C4-2B (cell line): ENCODE results near the gene MYO1E.

Experiments used
- H3K27ac ChIP-seq: fragments of 450-650 bp; 2 replicates; pipeline ENCODE4 v1.5.1; 2017
- ZFX ChIP-seq: fragments of 450-650 bp; IDR thresholded peaks from 2 replicates; pipeline ENCODE4 v1.6.1; 2017
- TF ChIP-seq, protein P1 (sequence below): fragments of 450-650 bp; conservative IDR thresholded peaks from 2 replicates; pipeline ENCODE4 v1.5.1; 2017; ENCODE audit warnings: mild to moderate bottlenecking

MYO1E gene

GRCh38 chr15:59349680-59350420 is 22.8 kb downstream of the MYO1E start:
- TF ChIP-seq ZFX: no peak
- TF ChIP-seq, protein P1, sequence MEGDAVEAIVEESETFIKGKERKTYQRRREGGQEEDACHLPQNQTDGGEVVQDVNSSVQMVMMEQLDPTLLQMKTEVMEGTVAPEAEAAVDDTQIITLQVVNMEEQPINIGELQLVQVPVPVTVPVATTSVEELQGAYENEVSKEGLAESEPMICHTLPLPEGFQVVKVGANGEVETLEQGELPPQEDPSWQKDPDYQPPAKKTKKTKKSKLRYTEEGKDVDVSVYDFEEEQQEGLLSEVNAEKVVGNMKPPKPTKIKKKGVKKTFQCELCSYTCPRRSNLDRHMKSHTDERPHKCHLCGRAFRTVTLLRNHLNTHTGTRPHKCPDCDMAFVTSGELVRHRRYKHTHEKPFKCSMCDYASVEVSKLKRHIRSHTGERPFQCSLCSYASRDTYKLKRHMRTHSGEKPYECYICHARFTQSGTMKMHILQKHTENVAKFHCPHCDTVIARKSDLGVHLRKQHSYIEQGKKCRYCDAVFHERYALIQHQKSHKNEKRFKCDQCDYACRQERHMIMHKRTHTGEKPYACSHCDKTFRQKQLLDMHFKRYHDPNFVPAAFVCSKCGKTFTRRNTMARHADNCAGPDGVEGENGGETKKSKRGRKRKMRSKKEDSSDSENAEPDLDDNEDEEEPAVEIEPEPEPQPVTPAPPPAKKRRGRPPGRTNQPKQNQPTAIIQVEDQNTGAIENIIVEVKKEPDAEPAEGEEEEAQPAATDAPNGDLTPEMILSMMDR: no peak
- H3K27ac ChIP-seq: no peak overlapping the region

GRCh38 chr15:59347915-59348314 is 24.8 kb downstream of the MYO1E start:
- H3K27ac ChIP-seq: no peak overlapping the region
- no peak for TF ChIP-seq ZFX
- TF ChIP-seq, protein P1: no peak

DNA sequence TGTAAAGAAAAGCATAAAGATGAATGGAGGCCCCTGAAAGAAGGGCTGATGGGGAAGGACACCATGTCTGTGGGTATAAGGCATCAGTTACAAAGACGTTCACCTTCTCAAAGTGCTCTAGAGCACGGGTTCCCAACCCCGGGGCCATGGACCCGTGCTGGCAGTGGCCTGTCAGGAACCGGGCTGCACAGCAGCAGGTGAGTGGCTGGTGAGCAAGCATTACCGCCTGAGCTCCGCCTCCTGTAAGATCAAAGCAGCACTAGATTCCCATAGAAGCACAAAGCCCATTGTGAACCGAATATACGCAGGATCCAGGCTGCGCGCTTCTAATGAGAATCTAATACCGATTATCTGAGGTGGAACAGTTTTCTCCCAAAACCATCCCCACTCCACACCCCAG is 25.7 kb downstream of the MYO1E start:
- TF ChIP-seq, protein P1: no peak
- no peak overlapping the region for H3K27ac ChIP-seq

- TF ChIP-seq ZFX: no peak
- TF ChIP-seq, protein P1: no peak
- no peak overlapping the region for H3K27ac ChIP-seq
Measured at GRCh38 chr15:59345326-59345725, 27.3 kb downstream of the MYO1E start.

- H3K27ac ChIP-seq: no peak overlapping the region
- TF ChIP-seq, protein P1: no peak
- no peak for TF ChIP-seq ZFX
Measured at GRCh38 chr15:59344311-59344710, 28.4 kb downstream of the MYO1E start.

DNA sequence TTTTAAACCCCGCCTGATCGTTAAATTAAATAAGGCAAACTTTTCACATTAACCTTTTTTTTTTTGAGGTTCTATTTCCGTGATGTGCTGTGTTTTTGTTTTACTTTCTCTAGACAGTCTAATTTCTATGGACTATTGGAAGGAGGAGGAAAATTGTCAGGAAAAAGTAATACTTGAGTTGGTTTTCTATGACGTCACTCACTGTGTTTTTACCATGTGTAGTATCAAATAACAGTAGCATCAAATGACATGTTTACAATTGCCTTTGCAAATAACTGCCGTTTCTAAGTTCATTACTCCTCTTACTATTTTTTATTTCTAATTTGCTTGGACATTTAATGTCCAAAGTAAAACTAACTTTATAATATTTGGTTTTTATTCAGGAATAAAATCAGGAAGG is 32.3 kb downstream of the MYO1E start:
- no peak overlapping the region for H3K27ac ChIP-seq
- no peak for TF ChIP-seq ZFX
- TF ChIP-seq, protein P1: no peak

- TF ChIP-seq ZFX: no peak
- TF ChIP-seq, protein P1: no peak
- no peak overlapping the region for H3K27ac ChIP-seq
Measured at GRCh38 chr15:59339252-59339672, 33.4 kb downstream of the MYO1E start.
